RWPE2 (cell line): ENCODE data around the gene IFT57.

ENCODE experiments used
- ATAC-seq: fragments of 200-7000 bp; cut with Tn5 transposase; 3 replicates; pipeline ENCODE4 v1.9.1; 2021; ENCODE audit warnings: low read depth
- DNase-seq: peaks from one replicate; pipeline ENCODE4 v3.0.0-alpha.2; 2020; ENCODE audit warnings: low spot score
- H3K27ac ChIP-seq: fragments of 450-650 bp; 2 replicates; pipeline ENCODE4 v1.5.1; 2017; ENCODE audit warnings: mild to moderate bottlenecking; ENCODE audit not compliant: poor library complexity, severe bottlenecking
- H3K27me3 ChIP-seq: fragments of 250-450 bp; sonication (Bioruptor Pico); 2 replicates; pipeline ENCODE4 v1.5.1; 2021; ENCODE audit warnings: mild to moderate bottlenecking, moderate library complexity; ENCODE audit not compliant: insufficient read depth, poor library complexity, severe bottlenecking
- H3K36me3 ChIP-seq: fragments of 250-450 bp; sonication (Bioruptor Pico); 2 replicates; pipeline ENCODE4 v1.5.1; 2020; ENCODE audit warnings: low read depth, mild to moderate bottlenecking, moderate library complexity
- H3K4me1 ChIP-seq: fragments of 250-450 bp; sonication (Bioruptor Pico); 2 replicates; pipeline ENCODE4 v1.5.1; 2021; ENCODE audit warnings: mild to moderate bottlenecking, moderate library complexity; ENCODE audit not compliant: insufficient read depth, poor library complexity, severe bottlenecking
- H3K4me3 ChIP-seq: fragments of 250-450 bp; sonication (Bioruptor Pico); 2 replicates; pipeline ENCODE4 v1.5.1; 2021; ENCODE audit warnings: mild to moderate bottlenecking, moderate library complexity; ENCODE audit not compliant: severe bottlenecking
- H3K9me3 ChIP-seq: fragments of 250-450 bp; sonication (Bioruptor Pico); 2 replicates; pipeline ENCODE4 v1.5.1; 2021; ENCODE audit warnings: mild to moderate bottlenecking, moderate library complexity; ENCODE audit not compliant: severe bottlenecking
- TF ChIP-seq, protein P1 (sequence below): fragments of 450-650 bp; IDR thresholded peaks from one replicate; pipeline ENCODE4 v1.5.1; 2017; ENCODE audit warnings: mild to moderate bottlenecking, moderate library complexity; ENCODE audit not compliant: poor library complexity, severe bottlenecking

The IFT57 gene

GRCh38 chr3:108184824-108185223 lies 37.4 kb downstream of the IFT57 start:
- no peak for ATAC-seq
- no peak for DNase-seq
- Histone ChIP-seq H3K27me3 (no peaks in the 10 kb centered on the region), H3K4me1 (peaks cover 5% of the 10 kb centered on the region), H3K4me3 (no peak overlapping the region), H3K36me3 (no peaks in the 10 kb centered on the region), H3K9me3 (no peaks in the 10 kb centered on the region), H3K27ac (no peak overlapping the region)
- TF ChIP-seq, protein P1, sequence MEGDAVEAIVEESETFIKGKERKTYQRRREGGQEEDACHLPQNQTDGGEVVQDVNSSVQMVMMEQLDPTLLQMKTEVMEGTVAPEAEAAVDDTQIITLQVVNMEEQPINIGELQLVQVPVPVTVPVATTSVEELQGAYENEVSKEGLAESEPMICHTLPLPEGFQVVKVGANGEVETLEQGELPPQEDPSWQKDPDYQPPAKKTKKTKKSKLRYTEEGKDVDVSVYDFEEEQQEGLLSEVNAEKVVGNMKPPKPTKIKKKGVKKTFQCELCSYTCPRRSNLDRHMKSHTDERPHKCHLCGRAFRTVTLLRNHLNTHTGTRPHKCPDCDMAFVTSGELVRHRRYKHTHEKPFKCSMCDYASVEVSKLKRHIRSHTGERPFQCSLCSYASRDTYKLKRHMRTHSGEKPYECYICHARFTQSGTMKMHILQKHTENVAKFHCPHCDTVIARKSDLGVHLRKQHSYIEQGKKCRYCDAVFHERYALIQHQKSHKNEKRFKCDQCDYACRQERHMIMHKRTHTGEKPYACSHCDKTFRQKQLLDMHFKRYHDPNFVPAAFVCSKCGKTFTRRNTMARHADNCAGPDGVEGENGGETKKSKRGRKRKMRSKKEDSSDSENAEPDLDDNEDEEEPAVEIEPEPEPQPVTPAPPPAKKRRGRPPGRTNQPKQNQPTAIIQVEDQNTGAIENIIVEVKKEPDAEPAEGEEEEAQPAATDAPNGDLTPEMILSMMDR, result no peak

GRCh38 chr3:108183971-108184370 lies 38.3 kb downstream of the IFT57 start:
- TF ChIP-seq, protein P1, result no peak
- Histone ChIP-seq H3K4me3 (no peak overlapping the region), H3K9me3 (no peaks in the 10 kb centered on the region), H3K27ac (no peak overlapping the region), H3K27me3 (no peaks in the 10 kb centered on the region), H3K4me1 (peaks cover 5% of the 10 kb centered on the region), H3K36me3 (no peaks in the 10 kb centered on the region)
- ATAC-seq, result no peak
- no peak for DNase-seq

GRCh38 chr3:108183181-108183580 lies 39.0 kb downstream of the IFT57 start:
- no peak for DNase-seq
- Histone ChIP-seq H3K27me3 (no peaks in the 10 kb centered on the region), H3K4me1 (peaks cover 5% of the 10 kb centered on the region), H3K9me3 (no peaks in the 10 kb centered on the region), H3K4me3 (no peak overlapping the region), H3K27ac (no peak overlapping the region), H3K36me3 (no peaks in the 10 kb centered on the region)
- TF ChIP-seq, protein P1, result no peak
- ATAC-seq, result no peak

- no peak for ATAC-seq
- DNase-seq, result no peak
- Histone ChIP-seq H3K4me3 (no peak overlapping the region), H3K36me3 (no peaks in the 10 kb centered on the region), H3K4me1 (peaks cover 5% of the 10 kb centered on the region), H3K27me3 (no peaks in the 10 kb centered on the region), H3K9me3 (no peaks in the 10 kb centered on the region), H3K27ac (no peak overlapping the region)
- TF ChIP-seq, protein P1, result no peak
These were observed 39.9 kb downstream of the IFT57 start for GRCh38 chr3:108182339-108182738.

DNA sequence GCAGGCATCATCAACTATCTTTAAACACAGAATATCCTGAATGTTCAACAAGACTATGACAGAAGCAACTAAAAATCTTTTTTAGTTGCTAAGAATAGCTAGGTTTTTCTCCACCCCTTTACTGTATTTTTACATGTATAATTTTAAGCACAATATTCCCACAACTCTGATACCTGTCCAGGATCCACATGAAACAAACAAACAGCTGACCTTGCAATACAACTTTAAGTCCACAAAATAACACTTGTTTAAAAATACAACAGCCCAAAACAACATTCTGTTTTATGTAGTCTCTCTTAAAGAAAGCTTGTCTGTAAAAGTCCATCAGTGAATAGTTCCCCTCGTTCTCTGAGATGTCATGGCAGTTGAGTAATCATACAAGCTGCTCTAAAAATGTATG lies 41.1 kb downstream of the IFT57 start:
- no peaks in the 10 kb centered on the region for H3K36me3 ChIP-seq
- H3K4me3 ChIP-seq, result no peak overlapping the region
- no peaks in the 10 kb centered on the region for H3K27me3 ChIP-seq
- TF ChIP-seq, protein P1, result no peak
- no peak overlapping the region for H3K27ac ChIP-seq
- ATAC-seq (no peak), DNase-seq (no peak)
- peaks cover 5% of the 10 kb centered on the region for H3K4me1 ChIP-seq
- H3K9me3 ChIP-seq, result no peaks in the 10 kb centered on the region
